Endothelial cell (in vitro differentiated cells): Measurements from ENCODE around the gene PAFAH1B2. TPM values are rescaled to one million over a fixed set of nuclear protein-coding genes. Genes with fewer than 3 reads are reported as not detected.
A peak's percentile ranks its signal among the peaks of the same experiment; 100 is the strongest.

Experiments
- DNase-seq: peaks from one replicate; pipeline ENCODE4 v3.0.0; 2021; ENCODE audit warnings: low spot score
- H3K27ac Mint-ChIP-seq: one replicate; pipeline ENCODE4 v1.8.0; 2021; ENCODE audit warnings: mixed read lengths, inconsistent platforms; ENCODE audit not compliant: unreplicated experiment
- H3K27me3 Mint-ChIP-seq: one replicate; pipeline ENCODE4 v1.8.0; 2021; ENCODE audit warnings: mild to moderate bottlenecking, moderate library complexity, mixed read lengths, inconsistent platforms; ENCODE audit not compliant: unreplicated experiment
- H3K36me3 Mint-ChIP-seq: one replicate; pipeline ENCODE4 v1.8.0; 2021; ENCODE audit warnings: mild to moderate bottlenecking, low read depth, mixed read lengths, inconsistent platforms; ENCODE audit not compliant: unreplicated experiment
- H3K4me1 Mint-ChIP-seq: one replicate; pipeline ENCODE4 v1.8.0; 2021; ENCODE audit warnings: mild to moderate bottlenecking, mixed read lengths, inconsistent platforms; ENCODE audit not compliant: unreplicated experiment
- H3K4me3 Mint-ChIP-seq: one replicate; pipeline ENCODE4 v1.8.0; 2021; ENCODE audit warnings: mild to moderate bottlenecking, mixed read lengths, inconsistent platforms; ENCODE audit not compliant: unreplicated experiment
- H3K9me3 Mint-ChIP-seq: one replicate; pipeline ENCODE4 v1.8.0; 2021; ENCODE audit warnings: mixed read lengths, inconsistent platforms; ENCODE audit not compliant: unreplicated experiment
- total RNA-seq: library from RNA; stranded (reverse); fragmentation: NEBNext Ultra II Directional; extraction: Animal tissue kit (Norgen Biotek cat#: 25700); gene quantifications from one replicate; pipeline ENCODE4 v1.2.1, GENCODE V29; 2021; ENCODE audit not compliant: unreplicated experiment
- TF ChIP-seq, protein P1 (sequence below): fragments of 200-600 bp; sonication (generic); IDR thresholded peaks from one replicate; pipeline ENCODE4 v1.5.0; 2021; ENCODE audit warnings: antibody characterized with exemption; ENCODE audit not compliant: unreplicated experiment

PAFAH1B2 gene
- total RNA-seq, 1 donor from 2014 or later = 87.4 TPM

DNA sequence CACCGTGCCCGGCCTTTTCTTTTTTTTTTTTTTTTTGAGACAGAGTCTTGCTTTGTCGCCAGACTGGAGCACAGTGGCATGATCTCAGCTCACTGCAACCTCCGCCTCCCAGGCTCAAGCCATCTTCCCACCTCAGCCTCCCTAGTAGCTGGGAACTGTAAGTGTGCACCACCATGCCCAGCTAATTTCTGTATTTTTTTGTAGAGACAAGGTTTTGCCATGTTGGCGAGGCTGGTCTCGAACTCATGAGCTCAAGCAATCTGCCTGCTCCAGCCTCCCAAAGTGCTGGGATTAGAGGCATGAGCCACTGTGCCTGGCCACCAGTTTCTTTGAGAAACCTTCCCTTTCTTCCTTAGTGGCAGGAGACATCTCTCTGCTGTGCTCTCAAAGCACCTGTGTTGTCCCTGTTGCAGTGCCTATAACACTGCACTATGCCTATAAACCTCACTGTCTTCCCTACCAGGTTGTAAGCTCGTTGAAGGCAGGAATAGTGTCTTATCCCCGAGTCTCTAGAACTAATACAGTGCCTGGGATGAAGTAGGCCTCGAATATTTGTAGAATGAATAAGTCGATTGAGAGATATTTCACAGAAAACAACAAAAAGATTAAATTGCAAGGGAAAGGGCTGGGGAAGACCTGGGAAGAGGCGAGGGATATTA lies 68.7 kb downstream of the PAFAH1B2 start:
- Mint-ChIP-seq H3K27ac (no peak overlapping the region), H3K36me3 (peaks cover 35% of the 10 kb centered on the region), H3K4me3 (no peak overlapping the region), H3K9me3 (no peaks in the 10 kb centered on the region), H3K4me1 (no peaks in the 10 kb centered on the region), H3K27me3 (peaks cover 2% of the 10 kb centered on the region)
- TF ChIP-seq, protein P1, sequence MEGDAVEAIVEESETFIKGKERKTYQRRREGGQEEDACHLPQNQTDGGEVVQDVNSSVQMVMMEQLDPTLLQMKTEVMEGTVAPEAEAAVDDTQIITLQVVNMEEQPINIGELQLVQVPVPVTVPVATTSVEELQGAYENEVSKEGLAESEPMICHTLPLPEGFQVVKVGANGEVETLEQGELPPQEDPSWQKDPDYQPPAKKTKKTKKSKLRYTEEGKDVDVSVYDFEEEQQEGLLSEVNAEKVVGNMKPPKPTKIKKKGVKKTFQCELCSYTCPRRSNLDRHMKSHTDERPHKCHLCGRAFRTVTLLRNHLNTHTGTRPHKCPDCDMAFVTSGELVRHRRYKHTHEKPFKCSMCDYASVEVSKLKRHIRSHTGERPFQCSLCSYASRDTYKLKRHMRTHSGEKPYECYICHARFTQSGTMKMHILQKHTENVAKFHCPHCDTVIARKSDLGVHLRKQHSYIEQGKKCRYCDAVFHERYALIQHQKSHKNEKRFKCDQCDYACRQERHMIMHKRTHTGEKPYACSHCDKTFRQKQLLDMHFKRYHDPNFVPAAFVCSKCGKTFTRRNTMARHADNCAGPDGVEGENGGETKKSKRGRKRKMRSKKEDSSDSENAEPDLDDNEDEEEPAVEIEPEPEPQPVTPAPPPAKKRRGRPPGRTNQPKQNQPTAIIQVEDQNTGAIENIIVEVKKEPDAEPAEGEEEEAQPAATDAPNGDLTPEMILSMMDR = no peak
- DNase-seq = no peak

DNA sequence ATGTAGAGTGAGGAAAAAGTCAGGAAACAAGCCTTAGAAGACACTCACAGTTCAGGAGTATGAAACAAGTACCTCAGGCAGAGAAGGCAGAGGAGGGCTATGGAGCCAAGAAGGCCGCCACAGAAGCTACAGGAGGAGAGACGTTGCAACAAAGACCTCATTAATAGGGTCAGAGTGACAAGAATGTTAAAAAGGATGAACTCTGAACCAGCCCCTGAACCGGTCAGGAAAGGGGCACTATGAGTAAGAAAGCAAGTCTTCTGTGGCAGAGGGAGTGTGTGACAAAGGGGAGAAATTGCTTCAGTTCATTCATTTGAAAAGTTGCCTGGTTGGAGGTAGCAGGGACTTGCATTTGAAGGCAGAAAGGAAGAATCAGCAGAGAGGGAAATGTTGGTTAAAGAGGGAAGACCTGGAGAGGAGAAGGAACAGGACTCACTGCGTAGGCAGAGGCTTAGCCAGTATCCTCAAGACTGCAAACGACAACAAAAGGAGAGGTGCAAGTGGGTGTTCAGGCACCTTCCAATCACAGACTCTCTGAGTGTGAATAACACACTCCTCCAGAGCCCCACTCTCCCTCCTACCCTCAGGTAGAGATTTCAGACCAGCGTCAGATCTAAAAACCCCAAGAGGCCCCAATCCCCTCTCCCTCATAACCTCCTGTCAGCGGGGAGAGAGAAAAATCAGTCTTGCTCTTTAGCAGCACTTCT lies 70.5 kb downstream of the PAFAH1B2 start:
- H3K27me3 Mint-ChIP-seq = peaks cover 2% of the 10 kb centered on the region
- H3K4me1 Mint-ChIP-seq = peaks cover 9% of the 10 kb centered on the region
- peaks cover 42% of the 10 kb centered on the region for H3K36me3 Mint-ChIP-seq
- peak overlapping the region; percentile 67 for H3K27ac Mint-ChIP-seq
- H3K4me3 Mint-ChIP-seq = peak overlapping the region; percentile 80
- TF ChIP-seq, protein P1 = no peak
- H3K9me3 Mint-ChIP-seq = no peaks in the 10 kb centered on the region
- DNase-seq = no peak

DNA sequence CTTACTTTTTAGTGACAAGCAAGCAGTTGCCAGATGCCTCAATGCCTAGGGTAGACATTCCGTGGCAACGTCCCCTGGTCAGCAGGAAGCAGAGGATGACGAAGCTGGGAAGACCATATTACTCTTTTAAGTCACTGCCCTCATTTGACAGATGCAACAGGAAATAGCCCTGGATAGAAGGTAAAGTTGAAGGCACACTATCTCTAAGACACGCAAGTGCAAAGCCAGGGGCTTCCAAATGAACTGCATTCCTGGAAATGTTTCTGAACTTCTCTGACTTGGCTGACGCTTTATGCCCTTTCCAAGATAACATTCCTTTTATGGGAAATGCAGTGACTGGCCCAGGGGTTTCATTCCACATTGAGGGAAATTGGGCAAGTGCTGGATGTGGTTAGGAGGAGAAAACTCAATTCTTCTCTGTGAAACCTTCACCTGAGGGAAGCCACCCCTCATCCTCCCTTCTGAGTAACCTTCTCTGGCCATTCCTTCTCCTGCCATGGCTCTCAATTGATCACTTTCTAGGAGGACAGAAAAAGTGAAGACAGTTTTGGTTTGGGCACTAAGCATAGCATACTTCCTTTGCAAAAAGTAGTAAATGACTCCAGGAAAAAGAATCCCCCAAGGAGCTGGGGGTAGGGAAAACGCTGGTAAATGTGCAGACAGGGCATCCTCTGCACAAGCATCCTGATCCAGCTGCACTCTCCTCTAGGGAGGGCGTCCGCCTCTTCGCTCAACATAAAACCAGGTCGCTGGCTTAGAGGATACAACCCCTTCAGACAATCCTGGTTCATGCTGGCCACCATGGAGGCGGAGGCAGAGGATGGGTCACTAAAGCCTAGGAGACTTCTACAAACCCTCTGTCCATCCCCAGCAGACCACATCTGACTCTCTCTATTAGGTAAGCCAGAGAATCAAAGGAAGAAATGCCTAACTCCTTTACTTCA lies 73.3 kb downstream of the PAFAH1B2 start:
- H3K36me3 Mint-ChIP-seq = peaks cover 49% of the 10 kb centered on the region

DNA sequence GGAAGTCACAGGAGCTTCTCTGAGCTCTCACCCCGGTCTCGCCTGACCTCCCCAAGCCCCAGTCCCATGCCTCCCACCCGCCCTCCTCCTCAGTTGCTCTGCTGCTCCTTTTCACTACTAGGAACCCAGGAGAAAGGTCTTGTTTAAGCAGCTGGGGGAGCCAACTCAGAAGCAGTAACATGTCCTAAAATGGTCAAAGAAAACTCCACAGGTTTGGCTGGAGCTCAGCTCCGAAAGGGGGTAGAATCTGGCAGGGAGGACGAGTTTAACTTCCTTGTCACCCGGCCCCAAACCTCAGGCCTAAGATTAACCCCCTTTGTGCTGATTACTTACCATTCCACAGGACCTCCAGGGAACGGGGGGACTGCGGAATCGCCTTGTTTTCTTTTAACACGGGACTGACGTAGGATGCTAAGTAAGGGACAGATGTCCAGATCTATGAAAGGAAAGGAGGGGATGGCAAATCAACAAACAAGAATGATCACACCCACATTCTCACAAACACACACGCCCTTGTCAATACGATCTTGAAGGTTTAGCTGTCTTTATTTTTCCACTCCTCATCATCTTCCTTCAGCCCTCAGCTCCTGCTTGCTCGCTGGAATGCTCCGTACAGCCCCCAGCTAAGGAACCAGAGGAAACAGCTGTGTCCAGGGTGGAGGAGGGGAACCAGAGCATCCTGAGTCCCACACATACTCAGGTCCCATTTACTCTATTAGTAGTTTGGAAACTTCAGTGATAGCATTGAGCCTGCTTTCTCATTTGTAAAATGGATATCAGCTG lies 74.2 kb downstream of the PAFAH1B2 start:
- TF ChIP-seq, protein P1 = no peak

More for the DNA sequence above, 73.3 kb downstream of the PAFAH1B2 start:
- Mint-ChIP-seq H3K9me3 (no peaks in the 10 kb centered on the region), H3K27me3 (peaks cover 2% of the 10 kb centered on the region), H3K4me3 (peak overlapping the region; percentile 56), H3K4me1 (peaks cover 12% of the 10 kb centered on the region), H3K27ac (peak overlapping the region; percentile 61)
- no peak for DNase-seq
- TF ChIP-seq, protein P1 = no peak

More for the DNA sequence above, 74.2 kb downstream of the PAFAH1B2 start:
- Mint-ChIP-seq H3K4me3 (peak overlapping the region; percentile 68), H3K27ac (peak overlapping the region; percentile 9), H3K9me3 (no peaks in the 10 kb centered on the region), H3K27me3 (peaks cover 2% of the 10 kb centered on the region), H3K4me1 (peaks cover 12% of the 10 kb centered on the region), H3K36me3 (peaks cover 44% of the 10 kb centered on the region)
- no peak for DNase-seq
